ENCODE measurements around the gene CENPN.

DNA sequence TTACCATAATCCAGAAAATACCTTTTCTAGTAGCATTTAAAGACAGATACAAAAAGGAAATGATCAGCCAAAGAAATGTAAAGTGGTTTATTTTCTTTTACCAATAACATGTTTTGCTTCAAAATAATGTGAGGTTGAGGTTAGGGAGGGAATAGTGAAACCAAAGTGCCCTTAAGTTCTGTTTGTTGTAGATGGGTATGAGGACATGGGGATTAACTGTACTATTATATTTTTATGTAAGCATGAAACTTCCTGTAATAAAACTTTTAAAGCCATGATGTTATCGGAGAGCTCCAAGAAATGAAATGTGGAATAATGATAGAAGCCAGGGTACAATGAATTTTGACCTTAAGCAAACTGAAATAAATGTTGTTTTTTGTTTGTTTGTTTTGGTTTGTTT, 60.2 kb downstream of the CENPN start:
- TF ChIP-seq EZH2phosphoT487 (IDR thresholded peaks at IDR 0.05; ENCODE audit: low read depth), result no peak
- TF ChIP-seq, protein P1, sequence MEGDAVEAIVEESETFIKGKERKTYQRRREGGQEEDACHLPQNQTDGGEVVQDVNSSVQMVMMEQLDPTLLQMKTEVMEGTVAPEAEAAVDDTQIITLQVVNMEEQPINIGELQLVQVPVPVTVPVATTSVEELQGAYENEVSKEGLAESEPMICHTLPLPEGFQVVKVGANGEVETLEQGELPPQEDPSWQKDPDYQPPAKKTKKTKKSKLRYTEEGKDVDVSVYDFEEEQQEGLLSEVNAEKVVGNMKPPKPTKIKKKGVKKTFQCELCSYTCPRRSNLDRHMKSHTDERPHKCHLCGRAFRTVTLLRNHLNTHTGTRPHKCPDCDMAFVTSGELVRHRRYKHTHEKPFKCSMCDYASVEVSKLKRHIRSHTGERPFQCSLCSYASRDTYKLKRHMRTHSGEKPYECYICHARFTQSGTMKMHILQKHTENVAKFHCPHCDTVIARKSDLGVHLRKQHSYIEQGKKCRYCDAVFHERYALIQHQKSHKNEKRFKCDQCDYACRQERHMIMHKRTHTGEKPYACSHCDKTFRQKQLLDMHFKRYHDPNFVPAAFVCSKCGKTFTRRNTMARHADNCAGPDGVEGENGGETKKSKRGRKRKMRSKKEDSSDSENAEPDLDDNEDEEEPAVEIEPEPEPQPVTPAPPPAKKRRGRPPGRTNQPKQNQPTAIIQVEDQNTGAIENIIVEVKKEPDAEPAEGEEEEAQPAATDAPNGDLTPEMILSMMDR (IDR thresholded peaks at IDR 0.05; ENCODE audit: low read depth, low read length), result no peak

All from OCI-LY3 (cell line).